ENCODE results near the gene CFB.

GRCh38 chr6:31972709-31973350 is 26.9 kb downstream of the CFB start:
- TF ChIP-seq ZFP30 (CRISPR knock-in tag; IDR thresholded peaks at IDR 0.05) = no peak
- TF ChIP-seq ZNF70 (CRISPR knock-in tag; IDR thresholded peaks at IDR 0.05) = no peak
- TF ChIP-seq ESRRG (CRISPR knock-in tag; IDR thresholded peaks at IDR 0.05) = no peak
- TF ChIP-seq PPARA (CRISPR knock-in tag; IDR thresholded peaks at IDR 0.05; ENCODE audit: borderline replicate concordance) = no peak
- TF ChIP-seq OSR1 (CRISPR knock-in tag; IDR thresholded peaks at IDR 0.05) = no peak
- no peak for TF ChIP-seq ZC3H10 (CRISPR knock-in tag; IDR thresholded peaks at IDR 0.05)
- TF ChIP-seq TCF4 (CRISPR knock-in tag; IDR thresholded peaks at IDR 0.05; ENCODE audit: borderline replicate concordance) = no peak
